Stimulated activated CD8-positive, alpha-beta memory T cell treated with anti-CD3 and anti-CD28 coated beads, Interleukin-12 subunit alpha, Interleukin-12 subunit beta, amount 100 ng/mL, for 4 hours (primary cell): ENCODE results near the gene ARMC3.

Experiments used
- DNase-seq: peaks from one replicate; pipeline ENCODE4 v3.0.0-alpha.2; 2020; ENCODE audit warnings: low read depth

Gene ARMC3

DNA sequence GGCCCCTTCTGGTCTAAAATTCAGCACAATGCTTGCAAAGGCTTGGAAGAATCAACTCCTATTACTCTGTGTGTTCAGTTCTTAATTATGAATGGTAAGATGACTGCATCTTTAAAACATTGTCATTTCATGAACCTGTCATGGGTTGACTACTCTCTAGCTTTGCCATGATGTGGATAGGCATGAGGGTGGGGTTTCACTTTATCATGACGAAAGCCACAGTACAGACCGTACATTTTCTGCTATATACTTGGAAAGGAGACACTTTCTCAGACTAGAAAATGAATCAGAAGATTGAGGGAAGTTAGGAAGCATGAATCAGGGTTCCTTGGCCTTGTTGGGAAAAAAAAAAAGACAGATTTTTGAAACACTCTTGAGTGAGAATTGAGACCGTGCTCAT, 147.8 kb downstream of the ARMC3 start:
- DNase-seq = no peak

DNA sequence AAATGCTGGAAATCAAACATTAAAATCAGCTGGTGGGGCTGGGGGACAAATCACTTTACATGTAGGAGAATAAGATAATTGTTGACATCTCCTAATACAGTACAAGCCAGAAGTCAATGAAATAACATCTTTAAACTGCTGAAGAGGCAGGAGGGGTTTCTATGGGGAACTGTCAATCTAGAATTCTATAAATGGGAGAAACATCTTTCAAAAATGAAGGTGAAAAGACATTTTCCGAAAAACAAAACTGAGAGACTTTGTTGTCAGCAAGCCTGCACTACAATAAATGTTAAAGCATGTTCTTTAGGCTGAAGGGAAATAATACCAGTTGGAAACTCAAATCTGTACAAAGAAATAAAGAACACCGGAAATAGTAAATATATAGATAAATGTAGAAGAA, 150.3 kb downstream of the ARMC3 start:
- no peak for DNase-seq

DNA sequence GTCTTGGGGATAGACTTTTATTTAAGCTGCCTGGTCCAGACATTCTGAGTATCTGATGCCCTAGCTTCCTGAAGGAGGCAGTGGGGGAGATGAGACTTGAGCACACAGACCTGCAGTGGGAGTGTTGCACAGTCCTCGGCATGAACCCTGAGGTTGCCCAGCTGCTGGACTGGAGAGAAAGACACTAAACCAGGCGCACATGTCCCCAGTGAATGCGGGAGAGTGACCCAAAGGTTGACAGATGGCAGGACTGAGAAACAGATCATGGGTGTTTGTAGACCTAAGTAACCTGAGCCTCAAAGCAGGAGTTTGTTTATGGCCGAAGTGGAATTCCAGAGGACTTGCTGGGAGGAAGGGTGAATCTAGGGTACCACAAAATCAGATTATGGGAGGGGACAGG, 151.8 kb downstream of the ARMC3 start:
- no peak for DNase-seq

DNA sequence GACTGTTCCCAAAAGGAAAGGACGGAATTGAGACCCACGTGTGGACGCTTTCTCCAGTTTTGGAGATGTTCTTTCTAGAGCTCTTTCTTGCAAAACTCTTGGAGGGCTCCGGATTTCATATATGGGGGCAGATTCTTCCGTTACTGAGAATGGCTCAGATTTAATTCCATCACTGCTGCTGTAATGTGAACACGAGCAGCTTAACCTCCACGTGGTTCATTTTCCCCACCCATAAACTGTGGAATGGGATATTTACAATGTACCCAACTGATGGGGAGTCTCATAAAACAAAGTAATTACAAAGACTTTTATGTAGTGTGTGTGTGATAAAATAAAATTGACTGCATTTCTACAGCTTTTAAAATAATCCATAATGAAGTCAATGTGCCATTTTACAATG, 152.4 kb downstream of the ARMC3 start:
- no peak for DNase-seq

DNA sequence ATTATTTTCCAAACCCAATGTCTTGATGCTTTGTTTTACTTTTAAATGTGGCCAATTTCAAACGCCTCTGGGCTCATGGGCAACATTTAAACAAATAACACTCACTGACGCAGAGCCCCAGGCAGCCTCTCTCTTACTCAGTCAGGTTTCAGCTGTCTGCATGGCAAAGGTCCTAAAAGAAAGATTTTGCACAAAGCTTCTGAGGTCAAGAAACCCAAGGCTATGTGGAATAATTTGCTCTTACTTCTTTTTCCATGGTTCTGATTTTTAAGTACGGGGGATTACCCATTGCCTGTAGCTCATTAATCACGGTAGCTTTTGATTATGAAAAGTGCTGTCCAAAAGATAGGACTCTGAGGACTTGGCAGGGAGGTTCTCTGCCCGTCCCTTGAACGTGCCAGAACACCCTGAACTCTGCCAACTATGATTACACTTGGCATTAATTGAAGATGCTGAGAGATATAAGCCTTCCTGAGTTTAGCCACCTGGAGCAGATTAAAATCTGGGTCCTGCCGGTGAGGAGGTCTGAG, 153.4 kb downstream of the ARMC3 start:
- no peak for DNase-seq

DNA sequence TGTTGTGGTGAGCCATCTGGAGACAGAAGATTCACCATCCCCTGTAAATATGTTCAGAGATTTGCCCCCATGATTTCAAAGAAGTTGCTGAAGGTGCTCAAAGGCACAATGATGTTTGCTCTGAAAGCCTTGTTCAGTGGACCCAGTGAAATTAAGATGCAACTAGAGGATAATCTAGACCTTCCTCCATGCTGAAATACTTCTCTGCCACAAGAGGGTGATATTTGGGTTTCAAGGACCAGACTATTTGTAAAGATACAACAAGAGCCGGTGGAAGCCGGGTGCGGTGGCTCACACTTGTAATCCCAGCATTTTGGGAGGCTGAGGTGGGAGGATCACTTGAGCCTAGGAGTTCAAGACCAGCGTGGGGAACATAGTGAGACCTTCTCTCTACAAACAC, 154.0 kb downstream of the ARMC3 start:
- no peak for DNase-seq
